ENCODE results near the gene APOL2. TPM values are rescaled to one million over a fixed set of nuclear protein-coding genes. Genes with fewer than 3 reads are reported as not detected.
"Not testable (repeated sequence)": the region's sequence is repeated elsewhere in the genome, so short reads cannot be mapped to it uniquely, and the experiment has no call there.

APOL2 gene
- total and polyA plus RNA-seq, 5 donors, result 29.1 to 54.8 (median 40.0) TPM

- H3K9me3 ChIP-seq (ENCODE audit: control insufficient read depth, low read length); ATAC-seq; H3K4me1 ChIP-seq (ENCODE audit: control insufficient read depth, insufficient read depth, low read length); DNase-seq; H3K27me3 ChIP-seq (ENCODE audit: control insufficient read depth, insufficient read depth); H3K27ac ChIP-seq (ENCODE audit: low read length); H3K4me3 ChIP-seq (ENCODE audit: low read length); intact Hi-C loops (cut with DNase I): not testable (repeated sequence)
- WGBS, result 58% methylated on average over 5 of the region's 5 CpGs
Observed at GRCh38 chr22:36263216-36263673, 23.9 kb upstream of the APOL2 start.

- WGBS, result 92% methylated on average over 3 of the region's 3 CpGs
- H3K27me3 ChIP-seq (ENCODE audit: control insufficient read depth, insufficient read depth); H3K4me1 ChIP-seq (ENCODE audit: control insufficient read depth, insufficient read depth, low read length); intact Hi-C loops (cut with DNase I); H3K27ac ChIP-seq (ENCODE audit: low read length); H3K4me3 ChIP-seq (ENCODE audit: low read length); H3K9me3 ChIP-seq (ENCODE audit: control insufficient read depth, low read length); DNase-seq; ATAC-seq: not testable (repeated sequence)
Observed at GRCh38 chr22:36262307-36262706, 23.0 kb upstream of the APOL2 start.

GRCh38 chr22:36261675-36262074 lies 22.3 kb upstream of the APOL2 start:
- intact Hi-C loops (cut with DNase I); H3K9me3 ChIP-seq (ENCODE audit: control insufficient read depth, low read length); ATAC-seq; H3K4me3 ChIP-seq (ENCODE audit: low read length); H3K4me1 ChIP-seq (ENCODE audit: control insufficient read depth, insufficient read depth, low read length); H3K27ac ChIP-seq (ENCODE audit: low read length); H3K27me3 ChIP-seq (ENCODE audit: control insufficient read depth, insufficient read depth); DNase-seq: not testable (repeated sequence)
- WGBS, result 79% methylated on average over 6 of the region's 6 CpGs

- no peak for ATAC-seq
- no peak overlapping the region for H3K4me3 ChIP-seq (ENCODE audit: low read length)
- 66% methylated on average over 14 of the region's 14 CpGs for WGBS
- peak overlapping the region; percentile 57 for H3K27ac ChIP-seq (ENCODE audit: low read length)
- DNase-seq, result no peak
- intact Hi-C loops (cut with DNase I), result no loop called here
- H3K4me1 ChIP-seq (ENCODE audit: control insufficient read depth, insufficient read depth, low read length), result peaks cover 10% of the 10 kb centered on the region
- H3K27me3 ChIP-seq (ENCODE audit: control insufficient read depth, insufficient read depth), result no peaks in the 10 kb centered on the region
- no peaks in the 10 kb centered on the region for H3K9me3 ChIP-seq (ENCODE audit: control insufficient read depth, low read length)
Observed at GRCh38 chr22:36259615-36260300, 20.4 kb upstream of the APOL2 start.

GRCh38 chr22:36258701-36259614 lies 19.6 kb upstream of the APOL2 start:
- H3K4me3 ChIP-seq (ENCODE audit: low read length), result no peak overlapping the region
- peaks cover 12% of the 10 kb centered on the region for H3K4me1 ChIP-seq (ENCODE audit: control insufficient read depth, insufficient read depth, low read length)
- no peaks in the 10 kb centered on the region for H3K27me3 ChIP-seq (ENCODE audit: control insufficient read depth, insufficient read depth)
- H3K9me3 ChIP-seq (ENCODE audit: control insufficient read depth, low read length), result no peaks in the 10 kb centered on the region
- DNase-seq (peak; percentile 59 to 82 (median 82)), ATAC-seq (peak; percentile 60 to 63)
- 40% methylated on average over 16 of the region's 16 CpGs for WGBS
- peak overlapping the region; percentile 57 for H3K27ac ChIP-seq (ENCODE audit: low read length)
- intact Hi-C loops (cut with DNase I), result no loop called here

GRCh38 chr22:36257948-36258670 lies 18.8 kb upstream of the APOL2 start:
- Histone ChIP-seq H3K9me3 (ENCODE audit: control insufficient read depth, low read length) (no peaks in the 10 kb centered on the region), H3K4me3 (ENCODE audit: low read length) (no peak overlapping the region), H3K27ac (ENCODE audit: low read length) (peak overlapping the region; percentile 20), H3K27me3 (ENCODE audit: control insufficient read depth, insufficient read depth) (no peaks in the 10 kb centered on the region), H3K4me1 (ENCODE audit: control insufficient read depth, insufficient read depth, low read length) (peaks cover 17% of the 10 kb centered on the region)
- no peak for ATAC-seq
- intact Hi-C loops (cut with DNase I), result no loop called here
- WGBS, result 92% methylated on average over 13 of the region's 13 CpGs
- no peak for DNase-seq

- WGBS, result 73% methylated on average over 8 of the region's 8 CpGs
- H3K4me1 ChIP-seq (ENCODE audit: control insufficient read depth, insufficient read depth, low read length), result peaks cover 17% of the 10 kb centered on the region
- no peak overlapping the region for H3K4me3 ChIP-seq (ENCODE audit: low read length)
- no peaks in the 10 kb centered on the region for H3K9me3 ChIP-seq (ENCODE audit: control insufficient read depth, low read length)
- ATAC-seq, result no peak
- H3K27ac ChIP-seq (ENCODE audit: low read length), result no peak overlapping the region
- intact Hi-C loops (cut with DNase I), result no loop called here
- H3K27me3 ChIP-seq (ENCODE audit: control insufficient read depth, insufficient read depth), result no peaks in the 10 kb centered on the region
- DNase-seq, result no peak
Observed at GRCh38 chr22:36257308-36257707, 18.0 kb upstream of the APOL2 start.

GRCh38 chr22:36256478-36256877 lies 17.2 kb upstream of the APOL2 start:
- ATAC-seq (no peak), DNase-seq (no peak)
- intact Hi-C loops (cut with DNase I), result no loop called here
- H3K4me1 ChIP-seq (ENCODE audit: control insufficient read depth, insufficient read depth, low read length), result peaks cover 17% of the 10 kb centered on the region
- no peak overlapping the region for H3K4me3 ChIP-seq (ENCODE audit: low read length)
- no peak overlapping the region for H3K27ac ChIP-seq (ENCODE audit: low read length)
- 82% methylated on average over 3 of the region's 3 CpGs for WGBS
- H3K9me3 ChIP-seq (ENCODE audit: control insufficient read depth, low read length), result no peaks in the 10 kb centered on the region
- no peaks in the 10 kb centered on the region for H3K27me3 ChIP-seq (ENCODE audit: control insufficient read depth, insufficient read depth)

GRCh38 chr22:36255572-36255971 lies 16.2 kb upstream of the APOL2 start:
- intact Hi-C loops (cut with DNase I); H3K4me3 ChIP-seq (ENCODE audit: low read length): not testable (repeated sequence)
- WGBS, result no CpG with 5 or more reads among the region's 5 CpGs

GRCh38 chr22:36253523-36254490 lies 14.5 kb upstream of the APOL2 start:
- peak; percentile 17 to 29 for ATAC-seq
- DNase-seq, result peak in 1 of 3 donors; percentile 76
- WGBS, result 56% methylated on average over 7 of the region's 7 CpGs
- Histone ChIP-seq H3K27ac (ENCODE audit: low read length) (peak overlapping the region; percentile 73), H3K4me1 (ENCODE audit: control insufficient read depth, insufficient read depth, low read length) (peaks cover 16% of the 10 kb centered on the region), H3K27me3 (ENCODE audit: control insufficient read depth, insufficient read depth) (no peaks in the 10 kb centered on the region), H3K9me3 (ENCODE audit: control insufficient read depth, low read length) (no peaks in the 10 kb centered on the region), H3K4me3 (ENCODE audit: low read length) (peak overlapping the region; percentile 49)
- intact Hi-C loops (cut with DNase I), result no loop called here

More at GRCh38 chr22:36255572-36255971, 16.2 kb upstream of the APOL2 start:
- DNase-seq; H3K27me3 ChIP-seq (ENCODE audit: control insufficient read depth, insufficient read depth); H3K9me3 ChIP-seq (ENCODE audit: control insufficient read depth, low read length): not testable (repeated sequence)
- peak in 1 of 2 donors; percentile 58 for ATAC-seq
- Histone ChIP-seq H3K27ac (ENCODE audit: low read length) (peak overlapping the region; percentile 76), H3K4me1 (ENCODE audit: control insufficient read depth, insufficient read depth, low read length) (peaks cover 17% of the 10 kb centered on the region)

All from right cardiac atrium (tissue), 5 donors.